ENCODE data around the gene GRHL3.

DNA sequence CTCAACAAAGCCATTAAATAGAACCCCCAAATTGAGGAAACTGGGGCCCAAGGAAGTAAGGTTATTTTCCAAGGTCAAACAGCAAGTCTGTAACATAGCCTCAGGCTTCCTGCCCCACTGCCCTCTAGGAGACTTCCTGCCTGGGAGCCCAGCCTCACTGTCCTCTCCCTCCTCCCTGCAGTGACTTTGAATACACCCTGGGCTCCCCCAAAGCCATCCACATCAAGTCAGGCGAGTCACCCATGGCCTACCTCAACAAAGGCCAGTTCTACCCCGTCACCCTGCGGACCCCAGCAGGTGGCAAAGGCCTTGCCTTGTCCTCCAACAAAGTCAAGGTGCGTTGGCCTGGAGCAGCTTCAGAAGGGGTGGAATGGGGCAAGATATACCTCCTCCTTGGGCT, 18.3 kb downstream of the GRHL3 start:
- TF ChIP-seq TARDBP (IDR thresholded peaks at IDR 0.05): no peak
- no peak for TF ChIP-seq FOXA1 (IDR thresholded peaks at IDR 0.05)
- TF ChIP-seq NFRKB (IDR thresholded peaks at IDR 0.05): no peak
- TF ChIP-seq FOXM1 (IDR thresholded peaks at IDR 0.05; ENCODE audit: borderline replicate concordance): no peak
- TF ChIP-seq CTBP1 (IDR thresholded peaks at IDR 0.05; ENCODE audit: borderline replicate concordance): no peak
- no peak for TF ChIP-seq FOXK2 (IDR thresholded peaks at IDR 0.05)
